GM21515 (cell line): ENCODE data around the gene EPS8L3.
"Not testable (repeated sequence)": the region's sequence is repeated elsewhere in the genome, so short reads cannot be mapped to it uniquely, and the experiment has no call there.

ENCODE experiments used
- ATAC-seq: cut with Tn5 transposase; IDR thresholded peaks from one replicate; pipeline ENCODE4 v1.9.1; 2021; ENCODE audit not compliant: unreplicated experiment

EPS8L3 gene

GRCh38 chr1:109764561-109765482 is 1.1 kb upstream of the EPS8L3 start:
- no peak for ATAC-seq

GRCh38 chr1:109762821-109763645 is 690 bp downstream of the EPS8L3 start:
- ATAC-seq, result no peak

GRCh38 chr1:109762039-109762585 is 1.6 kb downstream of the EPS8L3 start:
- ATAC-seq, result no peak

GRCh38 chr1:109761227-109762038 is 2.3 kb downstream of the EPS8L3 start:
- no peak for ATAC-seq

GRCh38 chr1:109760581-109761226 is 3.0 kb downstream of the EPS8L3 start:
- ATAC-seq, result no peak

- ATAC-seq, result no peak
Observed at GRCh38 chr1:109759513-109760334, 4.0 kb downstream of the EPS8L3 start.

- ATAC-seq, result no peak
Observed at GRCh38 chr1:109757936-109758786, 5.6 kb downstream of the EPS8L3 start.

GRCh38 chr1:109756848-109757521 is 6.7 kb downstream of the EPS8L3 start:
- ATAC-seq, result no peak

- not testable (repeated sequence) for ATAC-seq
Observed at GRCh38 chr1:109756325-109756724, 7.4 kb downstream of the EPS8L3 start.

- no peak for ATAC-seq
Observed at GRCh38 chr1:109754738-109755137, 9.0 kb downstream of the EPS8L3 start.

- no peak for ATAC-seq
Observed at GRCh38 chr1:109751531-109752260, 12.0 kb downstream of the EPS8L3 start.

- ATAC-seq, result no peak
Observed at GRCh38 chr1:109750920-109751319, 12.8 kb downstream of the EPS8L3 start.

GRCh38 chr1:109750241-109750882 is 13.4 kb downstream of the EPS8L3 start:
- no peak for ATAC-seq

- no peak for ATAC-seq
Observed at GRCh38 chr1:109749221-109749620, 14.5 kb downstream of the EPS8L3 start.

- ATAC-seq, result not testable (repeated sequence)
Observed at GRCh38 chr1:109748311-109748710, 15.4 kb downstream of the EPS8L3 start.

- no peak for ATAC-seq
Observed at GRCh38 chr1:109740615-109741373, 22.9 kb downstream of the EPS8L3 start, which contains the start of gene GSTM3. GSTM3 (minus strand) TSS chr1:109741038; CDS start chr1:109740287, 751 bp downstream.
